ENCODE data around the gene FSTL4.

The FSTL4 gene

DNA sequence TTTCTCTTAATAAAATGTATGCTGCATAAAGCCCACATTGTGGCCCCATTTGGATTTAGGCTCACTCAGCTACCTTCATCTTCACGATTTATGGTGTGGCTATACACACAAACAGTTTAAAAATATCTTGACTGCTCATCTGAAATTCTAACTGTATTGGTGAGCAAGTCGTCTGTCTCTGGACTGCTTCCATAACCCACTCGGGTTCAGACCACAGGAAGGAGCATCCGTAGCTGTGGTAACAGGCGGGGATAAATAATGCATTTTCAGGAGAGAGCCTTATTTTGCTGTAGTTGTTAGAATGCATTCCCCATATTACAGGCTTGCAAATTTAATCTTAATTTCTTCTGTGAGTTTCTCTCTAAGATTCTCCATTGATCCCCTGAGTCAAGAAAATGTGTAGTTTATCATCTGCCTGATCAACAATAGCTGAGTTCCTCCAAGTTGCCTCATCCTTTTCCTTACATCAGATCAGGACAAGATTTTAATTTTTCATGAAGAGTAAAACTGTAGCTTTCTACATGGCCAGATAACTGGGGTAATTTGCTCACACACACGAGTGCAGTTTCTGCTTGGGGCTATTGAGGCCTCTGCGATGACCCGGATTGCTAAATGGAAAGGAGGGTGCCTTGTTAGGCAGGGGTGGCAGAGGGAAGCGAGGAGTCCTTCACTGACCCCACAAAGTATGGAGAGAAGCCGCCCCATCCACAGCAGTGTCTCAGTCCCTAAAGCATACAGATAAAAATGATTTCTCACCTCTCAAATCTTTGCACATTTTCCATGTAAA is 133.9 kb downstream of the FSTL4 start:
- DNase-seq (ENCODE audit: low read depth in 2 of 2) = no peak

DNA sequence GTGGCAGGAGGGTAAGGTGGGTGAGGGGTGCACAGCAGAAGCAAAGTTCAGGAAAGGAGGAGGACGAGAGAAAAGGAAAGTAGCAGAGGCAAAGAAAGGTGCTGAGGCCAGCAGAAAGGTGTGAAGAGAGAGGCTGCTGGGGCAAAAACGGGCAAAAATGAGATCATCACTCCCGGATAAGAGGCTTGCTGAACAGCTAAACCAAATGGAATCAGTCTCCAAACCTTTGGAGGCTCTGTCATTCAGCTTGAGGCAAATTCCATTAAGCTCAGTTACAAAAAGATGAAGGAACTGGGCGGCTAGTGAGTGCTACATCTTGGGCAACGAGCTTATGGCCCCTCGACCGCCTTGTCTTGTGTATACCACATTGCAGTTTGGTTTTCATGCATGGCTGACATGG is 136.4 kb downstream of the FSTL4 start:
- no peak for DNase-seq (ENCODE audit: low read depth in 2 of 2)

- no peak for DNase-seq (ENCODE audit: low read depth in 2 of 2)
Observed at GRCh38 chr5:133474851-133475590, 137.3 kb downstream of the FSTL4 start.

GRCh38 chr5:133473291-133473690 is 139.1 kb downstream of the FSTL4 start:
- no peak for DNase-seq (ENCODE audit: low read depth in 2 of 2)

- no peak for DNase-seq (ENCODE audit: low read depth in 2 of 2)
Observed at GRCh38 chr5:133472829-133473228, 139.5 kb downstream of the FSTL4 start.

DNA sequence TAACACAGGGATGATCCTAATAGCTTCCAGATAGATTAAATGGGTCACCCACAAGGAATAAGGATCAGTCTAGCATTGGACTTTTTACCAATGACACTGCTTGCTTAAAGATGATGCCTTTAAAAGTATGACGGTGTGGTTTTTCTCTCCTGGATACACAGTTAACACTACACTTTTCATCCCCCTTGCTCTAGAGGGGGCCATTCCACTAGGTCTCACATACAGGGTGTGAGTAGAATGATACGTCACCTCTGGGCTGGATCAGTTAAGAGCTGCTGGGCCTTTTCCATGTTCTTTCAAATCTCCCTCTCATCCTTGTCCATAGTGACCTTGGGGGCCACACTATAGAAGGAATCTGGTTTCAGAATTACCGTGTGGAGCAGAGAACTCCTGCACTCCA is 140.6 kb downstream of the FSTL4 start:
- no peak for DNase-seq (ENCODE audit: low read depth in 2 of 2)

- DNase-seq (ENCODE audit: low read depth in 2 of 2) = no peak
Observed at GRCh38 chr5:133470841-133471240, 141.5 kb downstream of the FSTL4 start.

DNA sequence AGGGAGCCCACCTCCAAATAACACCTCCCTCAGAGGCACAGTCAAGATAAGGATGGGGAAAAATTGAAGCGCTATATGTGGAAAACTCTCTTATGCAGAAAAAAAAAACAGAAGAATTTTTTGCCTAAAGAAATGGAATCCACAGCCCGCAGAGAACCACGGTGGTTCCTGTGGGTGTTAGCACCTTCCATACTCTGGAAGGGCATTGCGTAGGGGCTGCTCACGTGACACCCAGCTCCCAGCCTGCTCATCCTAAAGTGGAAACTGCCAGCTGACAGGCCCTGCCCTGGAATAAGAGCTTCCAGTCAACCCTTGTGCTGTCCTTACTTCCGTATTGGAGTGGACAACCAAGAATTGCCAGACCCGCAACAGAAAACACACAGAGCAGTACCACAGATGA is 142.5 kb downstream of the FSTL4 start:
- DNase-seq (ENCODE audit: low read depth in 2 of 2) = no peak

GRCh38 chr5:133469252-133469651 is 143.1 kb downstream of the FSTL4 start:
- DNase-seq (ENCODE audit: low read depth in 2 of 2) = no peak

GRCh38 chr5:133468596-133468995 is 143.7 kb downstream of the FSTL4 start:
- DNase-seq (ENCODE audit: low read depth in 2 of 2) = no peak

GRCh38 chr5:133467826-133468463 is 144.4 kb downstream of the FSTL4 start:
- DNase-seq (ENCODE audit: low read depth in 2 of 2) = no peak

DNA sequence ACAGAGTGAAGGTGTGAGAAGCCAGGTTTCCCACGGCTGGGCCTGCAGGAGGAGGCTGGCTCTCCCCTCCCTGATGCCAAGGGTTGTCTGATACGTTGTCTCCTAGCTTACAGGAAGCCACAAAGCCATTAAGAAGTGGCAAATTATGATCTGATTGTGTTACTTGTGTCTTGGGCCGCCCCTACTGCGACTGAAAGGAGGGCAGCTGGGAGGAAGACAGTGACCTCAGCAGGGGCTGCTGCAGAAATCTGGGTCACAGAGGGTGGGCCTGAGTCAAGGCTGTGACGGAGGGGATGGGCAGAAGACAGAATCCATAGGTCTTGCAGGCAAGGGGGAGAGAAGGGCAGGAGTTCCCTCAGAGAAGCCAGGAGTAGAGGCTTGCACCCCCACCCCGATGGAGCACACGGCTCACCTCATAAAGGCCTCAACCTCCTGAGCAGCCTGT is 145.0 kb downstream of the FSTL4 start:
- no peak for DNase-seq (ENCODE audit: low read depth in 2 of 2)

DNA sequence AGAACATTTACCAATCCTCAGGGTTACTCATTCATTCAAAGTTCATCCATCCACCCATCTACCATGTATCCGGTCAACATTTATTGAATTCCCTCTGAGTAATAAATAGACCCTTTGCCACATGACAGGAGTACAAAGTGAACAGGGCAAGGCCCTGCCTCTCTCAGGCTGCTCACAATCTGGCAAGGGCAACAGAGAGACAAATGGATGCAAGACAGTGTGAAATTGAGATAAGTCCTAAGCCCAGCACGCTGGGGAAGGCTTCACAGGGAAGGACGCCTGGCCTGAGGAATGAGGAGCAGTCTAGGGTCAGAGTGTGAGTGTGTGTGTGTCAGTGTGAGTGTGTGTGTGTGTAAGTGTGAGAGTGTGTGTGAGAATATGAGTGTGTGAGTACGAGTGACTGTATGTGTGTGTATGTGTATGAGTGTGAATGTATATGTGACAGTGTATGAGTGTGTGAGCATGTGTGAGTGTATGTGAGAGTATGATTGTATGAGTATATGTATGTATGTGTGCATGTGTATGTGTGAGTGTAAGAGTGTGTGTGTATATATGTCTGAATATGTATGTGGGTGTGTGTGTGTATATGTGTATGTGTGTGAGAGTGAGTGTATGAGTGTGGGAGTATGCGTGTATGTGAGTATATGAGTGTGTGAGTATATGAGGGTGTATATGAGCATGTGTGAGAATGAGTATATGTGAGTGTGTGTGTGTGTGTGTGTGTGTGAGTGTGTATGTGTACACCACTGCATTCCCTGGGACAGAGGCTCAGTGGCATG is 145.6 kb downstream of the FSTL4 start:
- no peak for DNase-seq (ENCODE audit: low read depth in 2 of 2)

DNA sequence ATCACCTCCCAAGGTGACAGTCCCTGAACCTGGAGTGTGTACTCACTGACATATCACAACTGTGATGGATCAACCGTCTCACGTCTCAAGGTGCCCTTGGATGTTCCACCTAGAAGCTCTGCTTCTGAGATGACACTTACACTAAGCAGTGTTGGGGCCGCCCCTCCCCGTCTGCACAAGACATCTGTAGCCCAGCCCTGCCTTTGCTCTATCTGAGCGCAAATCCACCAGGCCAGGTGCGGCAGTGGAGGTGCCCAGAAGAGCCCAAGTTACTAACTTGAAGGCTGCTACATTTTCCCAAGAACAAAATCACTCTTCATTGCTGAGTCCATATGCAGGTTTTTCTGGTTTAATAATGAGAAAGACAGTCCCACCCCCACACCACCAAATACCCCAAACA is 148.3 kb downstream of the FSTL4 start:
- DNase-seq (ENCODE audit: low read depth in 2 of 2) = no peak

GRCh38 chr5:133461796-133462516 is 150.4 kb downstream of the FSTL4 start:
- DNase-seq (ENCODE audit: low read depth in 2 of 2) = no peak

- peak in 1 of 2 experiments; percentile 34 for DNase-seq (ENCODE audit: low read depth in 2 of 2)
Observed at GRCh38 chr5:133460172-133460758, 152.1 kb downstream of the FSTL4 start.

DNA sequence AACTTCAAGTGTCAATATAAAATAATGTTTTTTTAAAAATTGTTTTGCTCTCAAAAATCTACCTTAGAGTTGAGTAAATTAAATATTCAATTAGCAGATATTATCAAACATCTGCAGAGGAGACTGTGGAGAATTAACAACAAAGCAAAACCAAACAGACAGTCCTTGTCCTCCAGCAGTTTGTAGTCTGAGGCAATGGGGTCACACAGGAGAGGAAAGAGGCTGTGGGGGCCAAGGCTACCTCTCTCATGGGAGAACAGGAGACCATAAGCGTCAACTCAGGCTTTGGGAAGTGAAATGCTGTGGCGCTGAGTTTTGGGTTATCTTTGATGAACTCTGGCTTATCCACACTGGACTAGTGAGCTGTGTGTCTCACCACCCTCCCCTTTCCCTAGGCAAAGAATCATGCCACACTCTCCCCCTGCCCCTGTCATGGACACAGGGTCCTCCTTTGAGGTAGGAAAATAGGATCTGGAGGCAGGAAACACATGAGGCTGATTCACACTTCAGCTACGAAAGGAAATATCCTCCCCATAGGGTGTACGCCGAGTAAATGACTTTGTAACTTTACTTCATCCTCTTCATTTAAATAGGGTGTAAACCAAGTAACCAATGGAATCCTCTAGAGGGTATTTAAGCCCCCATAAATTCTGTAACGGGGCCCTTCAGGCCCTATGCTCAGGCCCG is 152.7 kb downstream of the FSTL4 start:
- no peak for DNase-seq (ENCODE audit: low read depth in 2 of 2)

GRCh38 chr5:133458435-133458834 is 153.9 kb downstream of the FSTL4 start:
- no peak for DNase-seq (ENCODE audit: low read depth in 2 of 2)

GRCh38 chr5:133457439-133458355 is 154.6 kb downstream of the FSTL4 start:
- no peak for DNase-seq (ENCODE audit: low read depth in 2 of 2)
